A673 (cell line): ENCODE measurements around the gene CTIF. TPM values are rescaled to one million over a fixed set of nuclear protein-coding genes. Genes with fewer than 3 reads are reported as not detected.

Experiments
- BruUV-seq: library from RNA; stranded (reverse); fragments of 400-500 nt; replicated peaks from 2 replicates; lab custom pipeline; 2021; lab: Mats Ljungman, UMichigan
- CTCF ChIA-PET: fragments of 300-600 bp; sonication (Branson Sonifier 250); formaldehyde crosslinking; loops from one replicate; lab custom pipeline; 2022; ENCODE audit warnings: antibody characterized with exemption; lab: Charles Lee
- POLR2A ChIA-PET: fragments of 300-600 bp; sonication (Branson Sonifier 250); formaldehyde crosslinking; loops from one replicate; lab custom pipeline; 2022; ENCODE audit warnings: antibody characterized with exemption; ENCODE audit not compliant: low non-redundant PET; lab: Charles Lee
- DNase-seq: peaks from one replicate; pipeline ENCODE4 v3.0.0-alpha.2; 2015; ENCODE audit warnings: low spot score
- H3K27ac ChIP-seq: fragments of 200-600 bp; sonication (generic); 2 replicates; pipeline ENCODE4 v1.5.1; 2016; ENCODE audit warnings: mixed run types, low read depth, mild to moderate bottlenecking, mixed read lengths, antibody characterized with exemption, low read length; ENCODE audit not compliant: poor library complexity, severe bottlenecking
- H3K27me3 ChIP-seq: fragments of 200-600 bp; sonication (generic); replicated peaks from 2 replicates; pipeline ENCODE4 v1.6.1; 2017; ENCODE audit warnings: mixed run types, low read depth, mild to moderate bottlenecking, mixed read lengths, antibody characterized with exemption, low read length; ENCODE audit not compliant: insufficient read depth, poor library complexity
- H3K36me3 ChIP-seq: fragments of 200-600 bp; sonication (generic); 2 replicates; pipeline ENCODE4 v1.6.1; 2016; ENCODE audit warnings: mixed run types, mild to moderate bottlenecking, mixed read lengths, antibody characterized with exemption, low read length; ENCODE audit not compliant: insufficient read depth, poor library complexity, severe bottlenecking
- H3K4me1 ChIP-seq: fragments of 200-600 bp; sonication (generic); 2 replicates; pipeline ENCODE4 v1.6.1; 2017; ENCODE audit warnings: mixed run types, mild to moderate bottlenecking, mixed read lengths, antibody characterized with exemption, low read length; ENCODE audit not compliant: insufficient read depth, poor library complexity, severe bottlenecking
- H3K4me3 ChIP-seq: fragments of 200-600 bp; sonication (generic); 2 replicates; pipeline ENCODE4 v1.5.1; 2016; ENCODE audit warnings: low read depth, mixed run types, mild to moderate bottlenecking, mixed read lengths, low read length; ENCODE audit not compliant: poor library complexity, severe bottlenecking
- H3K9me3 ChIP-seq: fragments of 200-600 bp; sonication (generic); 2 replicates; pipeline ENCODE4 v1.6.1; 2016; ENCODE audit warnings: mixed run types, low read depth, mild to moderate bottlenecking, mixed read lengths, antibody characterized with exemption, low read length; ENCODE audit not compliant: poor library complexity, severe bottlenecking
- CTCF ChIP-seq: fragments of 300-800, 200-600 bp; sonication (generic); conservative IDR thresholded peaks from 2 replicates; pipeline ENCODE4 v1.5.1; 2017; ENCODE audit warnings: low read depth, mild to moderate bottlenecking, antibody characterized with exemption, low read length, moderate library complexity, mixed read lengths
- EZH2 ChIP-seq: fragments of 200-600 bp; sonication (generic); IDR thresholded peaks from 2 replicates; pipeline ENCODE4 v1.6.1; 2017; ENCODE audit warnings: borderline replicate concordance, low read depth, mild to moderate bottlenecking, mixed read lengths, antibody characterized with exemption, low read length; ENCODE audit not compliant: poor library complexity, severe bottlenecking
- intact Hi-C: fragments of 100-400 bp; cut with micrococcal nuclease; formaldehyde crosslinking; loops from one replicate; pipeline ENCODE4 v1.10.0; 2022; ENCODE audit not compliant: unreplicated experiment
- total RNA-seq: library from RNA; stranded (reverse); gene quantifications from 2 replicates; pipeline ENCODE4 v1.2.3, GENCODE V29; 2021

Gene CTIF
- total RNA-seq, 1 experiment from 2014 or later: 23.5 TPM

- TF ChIP-seq CTCF: no peak
- no peak for TF ChIP-seq EZH2
- intact Hi-C loops: no loop called here
- no peak for DNase-seq
- Histone ChIP-seq H3K4me3 (no peak overlapping the region), H3K36me3 (no peaks in the 10 kb centered on the region), H3K4me1 (no peaks in the 10 kb centered on the region), H3K27me3 (no peaks in the 10 kb centered on the region), H3K27ac (no peak overlapping the region), H3K9me3 (no peaks in the 10 kb centered on the region)
- no TSS peak for BruUV-seq
- ChIA-PET POLR2A (no interaction called here), CTCF (no interaction called here)
Measured at GRCh38 chr18:48624856-48625255, 86.0 kb downstream of the CTIF start.

GRCh38 chr18:48627216-48627615, 88.4 kb downstream of the CTIF start:
- no peaks in the 10 kb centered on the region for H3K9me3 ChIP-seq
- intact Hi-C loops: no loop called here
- POLR2A ChIA-PET: no interaction called here
- no peaks in the 10 kb centered on the region for H3K36me3 ChIP-seq
- H3K27me3 ChIP-seq: no peaks in the 10 kb centered on the region
- no peak overlapping the region for H3K4me3 ChIP-seq
- CTCF ChIA-PET: no interaction called here
- no peak for DNase-seq
- BruUV-seq: no TSS peak
- no peak overlapping the region for H3K27ac ChIP-seq
- H3K4me1 ChIP-seq: no peaks in the 10 kb centered on the region
- no peak for TF ChIP-seq EZH2
- no peak for TF ChIP-seq CTCF

GRCh38 chr18:48629730-48630324, 91.0 kb downstream of the CTIF start:
- Histone ChIP-seq H3K27me3 (no peaks in the 10 kb centered on the region), H3K27ac (no peak overlapping the region), H3K4me3 (no peak overlapping the region), H3K4me1 (no peaks in the 10 kb centered on the region), H3K9me3 (no peaks in the 10 kb centered on the region), H3K36me3 (no peaks in the 10 kb centered on the region)
- intact Hi-C loops: no loop called here
- CTCF ChIA-PET: no interaction called here
- POLR2A ChIA-PET: interaction anchor here (0.6 kb wide), 2 partner anchors 22 to 468 kb away, joined by 4 to 5 read pairs; no protein-coding TSS in a partner anchor
- no TSS peak for BruUV-seq
- TF ChIP-seq CTCF (no peak), EZH2 (no peak)
- DNase-seq: peak; percentile 33
